SK-N-SH (cell line): Measurements from ENCODE around the gene HMX3. TPM values are rescaled to one million over a fixed set of nuclear protein-coding genes. Genes with fewer than 3 reads are reported as not detected.

Experiments used
- CTCF ChIA-PET: fragments of 300-600, 350-600 bp; formaldehyde crosslinking; extraction: SDS; loops from one replicate; lab custom pipeline; 2021; lab: Yijun Ruan, JAX
- POLR2A ChIA-PET: fragments of 350-600 bp; sonication (Branson Sonifier 250); formaldehyde crosslinking; extraction: SDS; loops from one replicate; lab custom pipeline; 2020; ENCODE audit warnings: antibody characterized with exemption, inconsistent platforms; lab: Yijun Ruan, JAX
- DNase-seq: peaks from one replicate; pipeline ENCODE4 v3.0.0; 2012
- H2AFZ ChIP-seq: fragments of 200-600 bp; sonication (generic); 2 replicates; pipeline ENCODE4 v1.8.1; 2016; ENCODE audit warnings: antibody characterized with exemption, mild to moderate bottlenecking, low read depth
- H3F3A ChIP-seq: fragments of 200-600 bp; sonication (generic); replicated peaks from 2 replicates; pipeline ENCODE3; 2016; ENCODE audit warnings: antibody characterized with exemption, mild to moderate bottlenecking; ENCODE audit not compliant: insufficient read depth
- H3K27ac ChIP-seq, 2 experiments: fragments of 200-500 bp in 1 of 2; fragments of 200-600 bp in 1 of 2; sonication (Bioruptor generic) in 1 of 2; sonication (generic), shearing (Covaris generic) in 1 of 2; 2 replicates each; pipeline versions ENCODE4 v1.5.1 to v1.6.1; 2014 to 2016; ENCODE audit warnings: low read depth in 2 of 2, inconsistent platforms in 1 of 2, low read length in 1 of 2, mild to moderate bottlenecking in 1 of 2, mixed read lengths in 1 of 2
- H3K27me3 ChIP-seq: fragments of 200-600 bp; sonication (generic), shearing (Covaris generic); 2 replicates; pipeline ENCODE4 v1.6.1; 2016; ENCODE audit warnings: mixed run types; ENCODE audit not compliant: insufficient read depth
- H3K36me3 ChIP-seq, 2 experiments: fragments of 200-500 bp in 1 of 2; fragments of 200-600 bp in 1 of 2; sonication (Bioruptor generic) in 1 of 2; sonication (generic) in 1 of 2; replicated peaks in 1 of 2; 2 replicates each; pipeline versions ENCODE3 to v1.5.1; 2014 to 2016; ENCODE audit warnings: low read length in 1 of 2, mild to moderate bottlenecking in 1 of 2; ENCODE audit not compliant: insufficient read depth in 2 of 2, control insufficient read depth in 1 of 2
- H3K4me1 ChIP-seq, 2 experiments: fragments of 200-500 bp in 1 of 2; fragments of 200-600 bp in 1 of 2; sonication (Bioruptor generic) in 1 of 2; sonication (generic), shearing (Covaris generic) in 1 of 2; 2 replicates each; pipeline versions ENCODE4 v1.5.1 to v1.6.1; 2014 to 2016; ENCODE audit warnings: low read depth in 1 of 2, low read length in 1 of 2, mixed run types in 1 of 2; ENCODE audit not compliant: insufficient read depth in 2 of 2, control insufficient read depth in 1 of 2
- H3K4me2 ChIP-seq: fragments of 200-600 bp; sonication (generic), shearing (Covaris generic); 2 replicates; pipeline ENCODE4 v1.6.1; 2017; ENCODE audit warnings: mixed run types
- H3K4me3 ChIP-seq, 2 experiments: fragments of 200-500 bp in 1 of 2; fragments of 200-600 bp in 1 of 2; sonication (Bioruptor generic) in 1 of 2; sonication (generic), shearing (Covaris generic) in 1 of 2; 2 replicates each; pipeline versions ENCODE4 v1.5.1 to v1.8.1; 2014 to 2016; ENCODE audit warnings: low read depth in 2 of 2, inconsistent platforms in 1 of 2, low read length in 1 of 2, mild to moderate bottlenecking in 1 of 2, mixed read lengths in 1 of 2, moderate library complexity in 1 of 2
- H3K79me2 ChIP-seq: fragments of 200-600 bp; sonication (generic); 2 replicates; pipeline ENCODE4 v1.8.1; 2017; ENCODE audit warnings: mild to moderate bottlenecking; ENCODE audit not compliant: insufficient read depth
- H3K9ac ChIP-seq: fragments of 200-600 bp; sonication (generic); 2 replicates; pipeline ENCODE4 v1.6.1; 2017; ENCODE audit warnings: mixed run types
- H3K9me2 ChIP-seq: fragments of 200-600 bp; sonication (generic); 2 replicates; pipeline ENCODE4 v1.6.1; 2017; ENCODE audit warnings: mixed run types
- H3K9me3 ChIP-seq: fragments of 200-600 bp; sonication (generic); 2 replicates; pipeline ENCODE4 v1.6.1; 2017; ENCODE audit warnings: mixed run types, mild to moderate bottlenecking, moderate library complexity
- H4K20me1 ChIP-seq: fragments of 200-600 bp; sonication (generic); 2 replicates; pipeline ENCODE4 v1.6.1; 2017; ENCODE audit warnings: mild to moderate bottlenecking, mixed run types; ENCODE audit not compliant: insufficient read depth
- CHD2 ChIP-seq: fragments of 150-350 bp; IDR thresholded peaks from 2 replicates; pipeline ENCODE4 v1.6.1; 2018; ENCODE audit warnings: low read length; ENCODE audit not compliant: partially characterized antibody
- ELF1 ChIP-seq: IDR thresholded peaks from 2 replicates; pipeline ENCODE4 v1.4.0; 2012
- EP300 ChIP-seq, 2 experiments: IDR thresholded peaks; 2 replicates each; pipeline versions ENCODE4 v1.4.0 to v1.6.1; 2012; ENCODE audit warnings: borderline replicate concordance in 1 of 2, low read depth in 1 of 2, low read length in 1 of 2
- IRF3 ChIP-seq: fragments of 150-350 bp; IDR thresholded peaks from 2 replicates; pipeline ENCODE4 v1.6.1; 2016; ENCODE audit warnings: mild to moderate bottlenecking, low read depth, low read length
- MAX ChIP-seq: IDR thresholded peaks from 2 replicates; pipeline ENCODE4 v1.4.0; 2012; ENCODE audit warnings: low read depth
- NFIC ChIP-seq: IDR thresholded peaks from 2 replicates; pipeline ENCODE4 v1.4.0; 2012; ENCODE audit warnings: borderline replicate concordance
- RXRA ChIP-seq: IDR thresholded peaks from 2 replicates; pipeline ENCODE4 v1.4.0; 2012; ENCODE audit warnings: low read depth, mild to moderate bottlenecking, borderline replicate concordance
- SIN3A ChIP-seq: IDR thresholded peaks from 2 replicates; pipeline ENCODE4 v1.6.1; 2012; ENCODE audit warnings: low read depth, mild to moderate bottlenecking, low read length, moderate library complexity, borderline replicate concordance
- TEAD4 ChIP-seq: IDR thresholded peaks from 2 replicates; pipeline ENCODE4 v1.4.0; 2012; ENCODE audit warnings: mild to moderate bottlenecking, borderline replicate concordance; ENCODE audit not compliant: insufficient read depth
- WGBS: methylation state at CpG from one replicate; pipeline ENCODE4 v1.1.6; 2017; ENCODE audit warnings: low lambda C conversion rate; 5-methylcytosine and 5-hydroxymethylcytosine counted together
- polyA plus RNA-seq, 3 experiments: library from polyadenylated mRNA; depleted of rRNA; stranded (reverse); fragments of >200 nt; gene quantifications; 2 replicates each; pipeline ENCODE4 v1.2.3, GENCODE V29; 2012
- TF ChIP-seq, protein P1 (sequence below): IDR thresholded peaks from 2 replicates; pipeline ENCODE4; 2012

Gene HMX3
- polyA plus RNA-seq, 1 of the 3 experiments (the other 2 are of a cell fraction), result not detected

- ChIA-PET POLR2A (no interaction called here), CTCF (interaction anchor here (0.7 to 4.9 kb wide), 8 partner anchors 9 to 365 kb away, joined by 3 to 51 read pairs (median 4); no protein-coding TSS in a partner anchor)
- TF ChIP-seq CHD2, result no peak
- TF ChIP-seq SIN3A, result no peak
- Histone ChIP-seq H3K9me2 (no peaks in the 10 kb centered on the region), H4K20me1 (0 out of 2 replicates have a peak, but pooled peaks cover 4% of the 10 kb centered on the region), H2AFZ (no peak overlapping the region), H3K9me3 (no peaks in the 10 kb centered on the region), H3K4me1 (peaks cover 0 to 9% of the 10 kb centered on the region in 2 experiments; a peak in 1 of 4 replicates), H3K79me2 (no peaks in the 10 kb centered on the region), H3F3A (no peaks in the 10 kb centered on the region), H3K27me3 (peaks cover 99% of the 10 kb centered on the region), H3K9ac (no peak overlapping the region), H3K27ac (no peak overlapping the region), H3K4me2 (no peak overlapping the region), H3K4me3 (no peak overlapping the region), H3K36me3 (no peaks in the 10 kb centered on the region)
- 39% methylated on average over 26 of the region's 38 CpGs for WGBS
- DNase-seq, result no peak
These were observed 6.3 kb downstream of the HMX3 start for GRCh38 chr10:123141791-123142700.

GRCh38 chr10:123142701-123143161 lies 7.0 kb downstream of the HMX3 start:
- no peak overlapping the region for H2AFZ ChIP-seq
- no peaks in the 10 kb centered on the region for H3K36me3 ChIP-seq
- H3K4me2 ChIP-seq, result no peak overlapping the region
- no peaks in the 10 kb centered on the region for H3K9me3 ChIP-seq
- no peak overlapping the region for H3K27ac ChIP-seq
- peaks cover 0 to 9% of the 10 kb centered on the region in 2 experiments; a peak in 1 of 4 replicates for H3K4me1 ChIP-seq
- H3K79me2 ChIP-seq, result no peaks in the 10 kb centered on the region
- H3F3A ChIP-seq, result no peaks in the 10 kb centered on the region
- H3K9ac ChIP-seq, result no peak overlapping the region
- peaks cover 99% of the 10 kb centered on the region for H3K27me3 ChIP-seq
- 0 out of 2 replicates have a peak, but pooled peaks cover 4% of the 10 kb centered on the region for H4K20me1 ChIP-seq
- ChIA-PET POLR2A (no interaction called here), CTCF (interaction anchor here (4.8 to 4.9 kb wide), 2 partner anchors 9 to 237 kb away, joined by 31 to 51 read pairs; no protein-coding TSS in a partner anchor)
- no peak for TF ChIP-seq IRF3
- TF ChIP-seq RXRA, result no peak
- no peak for TF ChIP-seq EP300 (IDR thresholded peaks at IDR 0.05; ENCODE audit: borderline replicate concordance in 1 of 2, low read depth in 1 of 2, low read length in 1 of 2)
- no peak for TF ChIP-seq NFIC
- TF ChIP-seq SIN3A, result no peak
- TF ChIP-seq ELF1, result no peak
- TF ChIP-seq, protein P1, sequence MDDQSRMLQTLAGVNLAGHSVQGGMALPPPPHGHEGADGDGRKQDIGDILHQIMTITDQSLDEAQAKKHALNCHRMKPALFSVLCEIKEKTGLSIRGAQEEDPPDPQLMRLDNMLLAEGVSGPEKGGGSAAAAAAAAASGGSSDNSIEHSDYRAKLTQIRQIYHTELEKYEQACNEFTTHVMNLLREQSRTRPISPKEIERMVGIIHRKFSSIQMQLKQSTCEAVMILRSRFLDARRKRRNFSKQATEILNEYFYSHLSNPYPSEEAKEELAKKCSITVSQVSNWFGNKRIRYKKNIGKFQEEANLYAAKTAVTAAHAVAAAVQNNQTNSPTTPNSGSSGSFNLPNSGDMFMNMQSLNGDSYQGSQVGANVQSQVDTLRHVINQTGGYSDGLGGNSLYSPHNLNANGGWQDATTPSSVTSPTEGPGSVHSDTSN, result no peak
- no peak for TF ChIP-seq MAX
- TF ChIP-seq TEAD4, result no peak
- no peak overlapping the region for H3K4me3 ChIP-seq
- no peak for DNase-seq
- 23% methylated on average over 11 of the region's 33 CpGs for WGBS
- no peaks in the 10 kb centered on the region for H3K9me2 ChIP-seq
